SK-N-SH treated with all-trans-retinoic acid at 6 μM for 48 hours (cell line): ENCODE data around the gene XRN2.

ENCODE experiments used
- ARNTL ChIP-seq: fragments of 450-650 bp; formaldehyde crosslinking; IDR thresholded peaks from 2 replicates; pipeline ENCODE4 v1.5.0; 2020; ENCODE audit warnings: low read depth, mild to moderate bottlenecking, moderate library complexity, borderline replicate concordance
- ESRRG ChIP-seq: fragments of 250-450 bp; sonication (Bioruptor Pico); IDR thresholded peaks from 2 replicates; pipeline ENCODE4 v1.6.1; 2021; ENCODE audit warnings: mild to moderate bottlenecking
- GLIS3 ChIP-seq: fragments of 250-450 bp; sonication (Bioruptor Pico); IDR thresholded peaks from 2 replicates; pipeline ENCODE4 v1.5.0; 2020; ENCODE audit warnings: mild to moderate bottlenecking, moderate library complexity
- PPARA ChIP-seq: fragments of 250-450 bp; sonication (Bioruptor Pico); IDR thresholded peaks from 2 replicates; pipeline ENCODE4 v1.5.0; 2020; ENCODE audit warnings: mild to moderate bottlenecking, borderline replicate concordance
- TOX ChIP-seq: fragments of 250-450 bp; sonication (Bioruptor Pico); IDR thresholded peaks from 2 replicates; pipeline ENCODE4 v1.8.0; 2021; ENCODE audit warnings: mild to moderate bottlenecking, moderate library complexity, borderline replicate concordance
- ZC3H10 ChIP-seq: fragments of 250-450 bp; sonication (Bioruptor Pico); IDR thresholded peaks from 2 replicates; pipeline ENCODE4 v1.5.1; 2021; ENCODE audit warnings: mild to moderate bottlenecking, moderate library complexity
- ZNF70 ChIP-seq: fragments of 450-650 bp; formaldehyde crosslinking; IDR thresholded peaks from 2 replicates; pipeline ENCODE4 v1.5.0; 2020; ENCODE audit warnings: mild to moderate bottlenecking, moderate library complexity
- TF ChIP-seq, protein P1 (sequence below): fragments of 250-450 bp; sonication (Bioruptor Pico); IDR thresholded peaks from 2 replicates; pipeline ENCODE4 v1.5.1; 2020; ENCODE audit warnings: low read depth, mild to moderate bottlenecking, moderate library complexity
- TF ChIP-seq, protein P2 (sequence below): fragments of 250-450 bp; sonication (Bioruptor Pico); IDR thresholded peaks from 2 replicates; pipeline ENCODE4 v1.5.0; 2020; ENCODE audit warnings: mild to moderate bottlenecking, moderate library complexity
- TF ChIP-seq, protein P3 (sequence below): fragments of 250-450 bp; sonication (Bioruptor Pico); IDR thresholded peaks from 2 replicates; pipeline ENCODE4 v1.8.0; 2020; ENCODE audit warnings: mild to moderate bottlenecking, moderate library complexity, borderline replicate concordance

DNA sequence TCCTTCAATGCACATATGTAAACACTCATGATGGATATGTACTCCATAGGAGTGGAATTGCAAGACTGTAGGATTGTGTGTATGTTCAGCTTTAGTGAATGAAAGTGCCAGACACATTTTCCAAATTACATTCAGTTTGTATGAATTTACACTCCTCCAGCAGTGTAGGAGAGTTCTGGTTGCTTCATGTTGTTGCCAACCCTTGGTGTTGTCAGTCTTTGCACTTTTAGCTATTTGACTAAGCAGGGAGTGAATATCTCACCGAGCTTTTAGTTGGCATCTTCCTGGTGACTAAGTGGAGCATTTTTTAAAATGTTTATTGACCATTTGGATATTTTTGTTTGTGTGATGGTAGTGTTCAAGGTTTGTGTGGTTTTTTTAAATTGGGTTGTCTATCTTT is 70.3 kb downstream of the XRN2 start:
- TF ChIP-seq, protein P1, sequence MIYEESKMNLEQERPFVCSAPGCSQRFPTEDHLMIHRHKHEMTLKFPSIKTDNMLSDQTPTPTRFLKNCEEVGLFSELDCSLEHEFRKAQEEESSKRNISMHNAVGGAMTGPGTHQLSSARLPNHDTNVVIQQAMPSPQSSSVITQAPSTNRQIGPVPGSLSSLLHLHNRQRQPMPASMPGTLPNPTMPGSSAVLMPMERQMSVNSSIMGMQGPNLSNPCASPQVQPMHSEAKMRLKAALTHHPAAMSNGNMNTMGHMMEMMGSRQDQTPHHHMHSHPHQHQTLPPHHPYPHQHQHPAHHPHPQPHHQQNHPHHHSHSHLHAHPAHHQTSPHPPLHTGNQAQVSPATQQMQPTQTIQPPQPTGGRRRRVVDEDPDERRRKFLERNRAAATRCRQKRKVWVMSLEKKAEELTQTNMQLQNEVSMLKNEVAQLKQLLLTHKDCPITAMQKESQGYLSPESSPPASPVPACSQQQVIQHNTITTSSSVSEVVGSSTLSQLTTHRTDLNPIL (CRISPR knock-in tag), result no peak
- TF ChIP-seq, protein P2, sequence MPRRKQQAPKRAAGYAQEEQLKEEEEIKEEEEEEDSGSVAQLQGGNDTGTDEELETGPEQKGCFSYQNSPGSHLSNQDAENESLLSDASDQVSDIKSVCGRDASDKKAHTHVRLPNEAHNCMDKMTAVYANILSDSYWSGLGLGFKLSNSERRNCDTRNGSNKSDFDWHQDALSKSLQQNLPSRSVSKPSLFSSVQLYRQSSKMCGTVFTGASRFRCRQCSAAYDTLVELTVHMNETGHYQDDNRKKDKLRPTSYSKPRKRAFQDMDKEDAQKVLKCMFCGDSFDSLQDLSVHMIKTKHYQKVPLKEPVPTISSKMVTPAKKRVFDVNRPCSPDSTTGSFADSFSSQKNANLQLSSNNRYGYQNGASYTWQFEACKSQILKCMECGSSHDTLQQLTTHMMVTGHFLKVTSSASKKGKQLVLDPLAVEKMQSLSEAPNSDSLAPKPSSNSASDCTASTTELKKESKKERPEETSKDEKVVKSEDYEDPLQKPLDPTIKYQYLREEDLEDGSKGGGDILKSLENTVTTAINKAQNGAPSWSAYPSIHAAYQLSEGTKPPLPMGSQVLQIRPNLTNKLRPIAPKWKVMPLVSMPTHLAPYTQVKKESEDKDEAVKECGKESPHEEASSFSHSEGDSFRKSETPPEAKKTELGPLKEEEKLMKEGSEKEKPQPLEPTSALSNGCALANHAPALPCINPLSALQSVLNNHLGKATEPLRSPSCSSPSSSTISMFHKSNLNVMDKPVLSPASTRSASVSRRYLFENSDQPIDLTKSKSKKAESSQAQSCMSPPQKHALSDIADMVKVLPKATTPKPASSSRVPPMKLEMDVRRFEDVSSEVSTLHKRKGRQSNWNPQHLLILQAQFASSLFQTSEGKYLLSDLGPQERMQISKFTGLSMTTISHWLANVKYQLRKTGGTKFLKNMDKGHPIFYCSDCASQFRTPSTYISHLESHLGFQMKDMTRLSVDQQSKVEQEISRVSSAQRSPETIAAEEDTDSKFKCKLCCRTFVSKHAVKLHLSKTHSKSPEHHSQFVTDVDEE, result no peak
- TF ChIP-seq, protein P3, sequence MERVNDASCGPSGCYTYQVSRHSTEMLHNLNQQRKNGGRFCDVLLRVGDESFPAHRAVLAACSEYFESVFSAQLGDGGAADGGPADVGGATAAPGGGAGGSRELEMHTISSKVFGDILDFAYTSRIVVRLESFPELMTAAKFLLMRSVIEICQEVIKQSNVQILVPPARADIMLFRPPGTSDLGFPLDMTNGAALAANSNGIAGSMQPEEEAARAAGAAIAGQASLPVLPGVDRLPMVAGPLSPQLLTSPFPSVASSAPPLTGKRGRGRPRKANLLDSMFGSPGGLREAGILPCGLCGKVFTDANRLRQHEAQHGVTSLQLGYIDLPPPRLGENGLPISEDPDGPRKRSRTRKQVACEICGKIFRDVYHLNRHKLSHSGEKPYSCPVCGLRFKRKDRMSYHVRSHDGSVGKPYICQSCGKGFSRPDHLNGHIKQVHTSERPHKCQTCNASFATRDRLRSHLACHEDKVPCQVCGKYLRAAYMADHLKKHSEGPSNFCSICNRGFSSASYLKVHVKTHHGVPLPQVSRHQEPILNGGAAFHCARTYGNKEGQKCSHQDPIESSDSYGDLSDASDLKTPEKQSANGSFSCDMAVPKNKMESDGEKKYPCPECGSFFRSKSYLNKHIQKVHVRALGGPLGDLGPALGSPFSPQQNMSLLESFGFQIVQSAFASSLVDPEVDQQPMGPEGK (CRISPR knock-in tag), result no peak
- TF ChIP-seq ESRRG (CRISPR knock-in tag) (no peak), ARNTL (CRISPR knock-in tag) (no peak), ZC3H10 (CRISPR knock-in tag) (no peak), GLIS3 (no peak), PPARA (no peak), TOX (CRISPR knock-in tag) (no peak), ZNF70 (CRISPR knock-in tag) (no peak)
